HUDEP-2 (cell line): Measurements from ENCODE around the gene RTN1.

Experiments
- DNase-seq, 76 experiments: peaks; one replicate each; lab custom pipeline; 2025; ENCODE audit not compliant: unreplicated experiment in 76 of 76; lab: John Stamatoyannopoulos, UW

Gene RTN1

GRCh38 chr14:59570122-59570521 is 300.5 kb downstream of the RTN1 start:
- no peak for DNase-seq

- no peak for DNase-seq
Measured at GRCh38 chr14:59566725-59567124, 303.9 kb downstream of the RTN1 start.

GRCh38 chr14:59566296-59566695 is 304.3 kb downstream of the RTN1 start:
- no peak for DNase-seq

DNA sequence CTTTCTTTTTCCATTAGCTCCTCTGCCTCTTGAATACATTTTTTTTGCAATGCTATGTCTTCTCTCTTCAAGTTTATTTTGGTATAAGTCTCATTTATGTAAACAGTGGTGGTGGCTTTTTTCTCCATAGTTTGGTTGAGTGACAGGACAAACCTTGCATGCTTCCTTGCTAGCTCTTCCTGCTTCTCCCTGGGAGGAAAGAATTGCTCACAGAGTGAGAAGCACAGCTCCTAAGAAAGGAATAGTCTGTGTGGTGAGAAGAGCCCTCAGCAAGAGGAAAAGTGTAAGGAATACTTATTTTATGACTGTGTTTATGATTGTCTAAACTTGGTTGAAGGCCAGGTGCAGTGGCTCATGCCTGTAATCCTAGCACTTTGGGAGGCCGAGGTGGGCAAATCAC is 305.5 kb downstream of the RTN1 start:
- no peak for DNase-seq

- DNase-seq, result peak in 2 of 76 experiments; percentile 5 to 10
Measured at GRCh38 chr14:59564366-59564765, 306.2 kb downstream of the RTN1 start.

- no peak for DNase-seq
Measured at GRCh38 chr14:59547310-59547709, 323.3 kb downstream of the RTN1 start.
